Activated T-cell treated with anti-CD3 and anti-CD28 coated beads, Interleukin-2, amount 50 U/mL, for 72 hours (primary cell): ENCODE results near the gene CHN1. TPM values are rescaled to one million over a fixed set of nuclear protein-coding genes. Genes with fewer than 3 reads are reported as not detected.

Experiments used
- ATAC-seq, 2 donors: fragments of 150-1000 bp; cut with Tn5 transposase; replicated peaks in 1 of 2; 2 replicates each; pipeline ENCODE4 v1.10.0; 2021; ENCODE audit warnings: moderate library complexity in 2 of 2, mild to moderate bottlenecking in 1 of 2
- DNase-seq, 2 donors: peaks; one replicate each; pipeline ENCODE4 v3.0.0; 2021 to 2022; ENCODE audit warnings: mixed read lengths in 1 of 2
- H3K27ac Mint-ChIP-seq: one replicate; pipeline ENCODE4 v1.8.0; 2022; ENCODE audit warnings: mild to moderate bottlenecking, moderate library complexity, mixed read lengths
- H3K27me3 Mint-ChIP-seq: one replicate; pipeline ENCODE4 v1.8.0; 2022; ENCODE audit warnings: low read depth, mixed read lengths
- H3K36me3 Mint-ChIP-seq, 2 donors: one replicate each; pipeline ENCODE4 v1.8.0; 2022; ENCODE audit warnings: mixed read lengths in 2 of 2, mild to moderate bottlenecking in 1 of 2; ENCODE audit not compliant: insufficient read depth in 2 of 2
- H3K4me1 Mint-ChIP-seq: one replicate; pipeline ENCODE4 v1.8.0; 2022; ENCODE audit warnings: low read depth, mixed read lengths
- H3K4me3 Mint-ChIP-seq, 2 donors: one replicate each; pipeline ENCODE4 v1.8.0; 2022; ENCODE audit warnings: mild to moderate bottlenecking in 2 of 2, mixed read lengths in 2 of 2, moderate library complexity in 2 of 2
- H3K9me3 Mint-ChIP-seq, 2 donors: one replicate each; pipeline ENCODE4 v1.8.0; 2022; ENCODE audit warnings: mixed read lengths in 2 of 2
- total RNA-seq, 2 donors: library from RNA; stranded (reverse); gene quantifications; one replicate each; pipeline ENCODE4 v1.2.3, GENCODE V29; 2022

The CHN1 gene
- total RNA-seq, 2 donors from 2014 or later, result 5.1 to 5.3 TPM

DNA sequence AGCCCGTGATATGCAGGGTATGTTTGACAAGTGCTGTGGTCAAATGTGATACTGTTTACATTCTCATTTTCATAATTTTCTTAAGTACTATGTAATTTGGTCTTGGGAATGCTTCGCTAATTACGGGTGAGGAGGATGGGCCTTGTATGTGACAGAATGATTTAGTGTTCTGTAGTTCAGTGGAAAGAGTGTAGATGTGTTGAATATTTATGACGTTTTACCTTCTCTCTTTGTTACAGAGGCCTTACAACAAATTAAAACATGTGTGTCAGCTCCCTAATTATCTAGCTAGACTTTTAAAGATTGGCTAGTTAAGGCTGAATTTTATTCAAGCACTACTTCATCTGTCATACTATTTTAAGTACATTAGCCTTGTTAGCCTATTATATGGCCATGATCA lies 230.3 kb downstream of the CHN1 start:
- no peaks in the 10 kb centered on the region for H3K36me3 Mint-ChIP-seq
- no peak overlapping the region for H3K27ac Mint-ChIP-seq
- ATAC-seq (no peak), DNase-seq (no peak)
- peaks cover 48% of the 10 kb centered on the region for H3K4me1 Mint-ChIP-seq
- H3K4me3 Mint-ChIP-seq, result no peak overlapping the region
- no peaks in the 10 kb centered on the region for H3K9me3 Mint-ChIP-seq
- no peaks in the 10 kb centered on the region for H3K27me3 Mint-ChIP-seq

DNA sequence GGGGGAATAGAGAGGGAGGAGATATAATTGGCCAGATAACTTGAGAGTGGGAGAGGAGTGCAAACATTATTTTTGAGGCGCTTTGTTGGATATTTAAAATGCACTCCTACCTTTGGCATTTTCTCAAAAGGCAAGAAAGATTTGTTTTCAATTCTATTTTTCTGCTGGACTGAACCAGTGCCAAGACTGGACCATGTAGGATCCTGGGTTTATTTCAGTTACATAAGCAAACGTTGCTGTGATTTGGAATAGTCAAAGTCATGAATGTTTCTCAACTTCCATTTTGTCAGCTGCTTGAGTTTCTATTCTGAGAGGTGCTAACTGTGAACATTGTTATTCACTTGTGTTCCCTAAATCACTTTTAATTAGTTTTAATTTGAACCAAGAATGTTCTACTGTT lies 232.0 kb downstream of the CHN1 start:
- no peak for DNase-seq
- Mint-ChIP-seq H3K4me3 (no peak overlapping the region), H3K27ac (no peak overlapping the region), H3K9me3 (no peaks in the 10 kb centered on the region), H3K4me1 (peaks cover 32% of the 10 kb centered on the region), H3K27me3 (no peaks in the 10 kb centered on the region), H3K36me3 (no peaks in the 10 kb centered on the region)
- ATAC-seq, result no peak

GRCh38 chr2:174772472-174772801 lies 232.7 kb downstream of the CHN1 start:
- Mint-ChIP-seq H3K4me3 (no peak overlapping the region), H3K36me3 (no peaks in the 10 kb centered on the region), H3K4me1 (peaks cover 24% of the 10 kb centered on the region), H3K9me3 (no peaks in the 10 kb centered on the region), H3K27ac (no peak overlapping the region), H3K27me3 (no peaks in the 10 kb centered on the region)
- ATAC-seq (no peak), DNase-seq (no peak)

- peak; percentile 62 to 66 for DNase-seq
- Mint-ChIP-seq H3K4me3 (no peak overlapping the region), H3K9me3 (no peaks in the 10 kb centered on the region), H3K27me3 (no peaks in the 10 kb centered on the region), H3K27ac (no peak overlapping the region), H3K4me1 (peaks cover 18% of the 10 kb centered on the region), H3K36me3 (no peaks in the 10 kb centered on the region)
- ATAC-seq, result peak; percentile 86 to 91
Measured at GRCh38 chr2:174771631-174772471, 233.3 kb downstream of the CHN1 start.

GRCh38 chr2:174771136-174771535 lies 234.0 kb downstream of the CHN1 start:
- no peak overlapping the region for H3K27ac Mint-ChIP-seq
- no peaks in the 10 kb centered on the region for H3K36me3 Mint-ChIP-seq
- DNase-seq (no peak), ATAC-seq (peak; percentile 12 to 15)
- H3K27me3 Mint-ChIP-seq, result no peaks in the 10 kb centered on the region
- no peak overlapping the region for H3K4me3 Mint-ChIP-seq
- H3K9me3 Mint-ChIP-seq, result no peaks in the 10 kb centered on the region
- H3K4me1 Mint-ChIP-seq, result peaks cover 11% of the 10 kb centered on the region

- H3K4me3 Mint-ChIP-seq, result no peak overlapping the region
- peaks cover 7% of the 10 kb centered on the region for H3K4me1 Mint-ChIP-seq
Measured at GRCh38 chr2:174768557-174768956, 236.6 kb downstream of the CHN1 start.

DNA sequence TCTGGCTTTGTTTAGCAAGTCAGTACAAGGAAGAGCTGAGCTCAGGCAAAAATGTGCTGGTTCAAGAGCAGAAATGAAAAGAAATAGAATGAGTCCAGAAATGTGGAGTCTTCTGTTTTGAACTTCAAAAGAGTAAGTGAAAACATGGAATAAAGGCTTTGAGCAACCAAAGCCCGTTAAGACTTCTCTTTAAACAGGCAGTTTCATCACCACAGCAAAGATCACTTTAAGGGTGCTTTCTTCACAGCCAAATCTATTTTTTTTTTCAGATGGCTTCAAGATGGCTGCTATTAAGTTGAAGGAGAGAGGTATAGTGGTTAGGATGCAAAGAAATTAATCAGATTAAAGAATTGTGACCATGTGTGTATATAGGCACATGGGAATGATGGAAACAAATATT lies 238.9 kb downstream of the CHN1 start:
- no peaks in the 10 kb centered on the region for H3K36me3 Mint-ChIP-seq
- no peak overlapping the region for H3K27ac Mint-ChIP-seq
- H3K27me3 Mint-ChIP-seq, result no peaks in the 10 kb centered on the region
- H3K4me3 Mint-ChIP-seq, result no peak overlapping the region
- no peaks in the 10 kb centered on the region for H3K9me3 Mint-ChIP-seq
- peaks cover 9% of the 10 kb centered on the region for H3K4me1 Mint-ChIP-seq
- ATAC-seq, result no peak
- DNase-seq, result no peak

More at GRCh38 chr2:174768557-174768956, 236.6 kb downstream of the CHN1 start:
- H3K9me3 Mint-ChIP-seq, result no peaks in the 10 kb centered on the region
- DNase-seq, result no peak
- no peaks in the 10 kb centered on the region for H3K27me3 Mint-ChIP-seq
- no peak overlapping the region for H3K27ac Mint-ChIP-seq
- H3K36me3 Mint-ChIP-seq, result no peaks in the 10 kb centered on the region
- no peak for ATAC-seq

- H3K36me3 Mint-ChIP-seq, result no peaks in the 10 kb centered on the region
- H3K27me3 Mint-ChIP-seq, result no peaks in the 10 kb centered on the region
- ATAC-seq (no peak), DNase-seq (no peak)
- H3K27ac Mint-ChIP-seq, result no peak overlapping the region
- peaks cover 9% of the 10 kb centered on the region for H3K4me1 Mint-ChIP-seq
- H3K9me3 Mint-ChIP-seq, result no peaks in the 10 kb centered on the region
- H3K4me3 Mint-ChIP-seq, result no peak overlapping the region
Measured at GRCh38 chr2:174765576-174765975, 239.6 kb downstream of the CHN1 start.

GRCh38 chr2:174764280-174765255 lies 240.6 kb downstream of the CHN1 start, which contains the start of gene CHRNA1:
CHRNA1 (minus strand) TSS chr2:174764472; CDS start chr2:174764394, 78 bp downstream.
- no peak within 1 kb of the TSS for H3K27ac Mint-ChIP-seq
- H3K9me3 Mint-ChIP-seq, result no peaks in the 10 kb centered on the region
- DNase-seq (no peak), ATAC-seq (no peak)
- peaks cover 9% of the 10 kb centered on the region for H3K4me1 Mint-ChIP-seq
- no peak within 1 kb of the TSS for H3K4me3 Mint-ChIP-seq
- H3K27me3 Mint-ChIP-seq, result no peaks in the 10 kb centered on the region
- no peaks in the 10 kb centered on the region for H3K36me3 Mint-ChIP-seq

DNA sequence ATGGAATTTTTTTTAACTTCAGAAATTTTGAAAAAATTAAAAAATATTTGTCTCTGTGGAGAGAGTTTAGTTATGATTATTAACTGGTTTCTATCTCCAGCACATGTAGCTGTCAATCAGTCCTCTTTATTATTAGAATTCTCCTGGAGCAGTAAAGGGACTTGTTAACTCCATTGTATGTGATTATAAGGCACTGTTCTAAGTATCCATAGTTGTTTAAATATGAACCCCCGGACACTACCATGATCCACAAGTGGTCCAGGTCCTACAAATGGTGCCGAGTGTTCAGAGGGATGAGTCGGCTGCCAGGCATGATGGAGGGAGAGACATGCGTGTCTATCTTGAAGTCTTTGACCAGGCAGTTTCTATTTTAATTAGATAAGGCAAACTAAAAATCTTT lies 241.4 kb downstream of the CHN1 start:
- Mint-ChIP-seq H3K4me1 (peaks cover 9% of the 10 kb centered on the region), H3K27me3 (no peaks in the 10 kb centered on the region), H3K4me3 (no peak overlapping the region), H3K27ac (no peak overlapping the region), H3K36me3 (no peaks in the 10 kb centered on the region), H3K9me3 (no peaks in the 10 kb centered on the region)
- ATAC-seq (no peak), DNase-seq (no peak)

DNA sequence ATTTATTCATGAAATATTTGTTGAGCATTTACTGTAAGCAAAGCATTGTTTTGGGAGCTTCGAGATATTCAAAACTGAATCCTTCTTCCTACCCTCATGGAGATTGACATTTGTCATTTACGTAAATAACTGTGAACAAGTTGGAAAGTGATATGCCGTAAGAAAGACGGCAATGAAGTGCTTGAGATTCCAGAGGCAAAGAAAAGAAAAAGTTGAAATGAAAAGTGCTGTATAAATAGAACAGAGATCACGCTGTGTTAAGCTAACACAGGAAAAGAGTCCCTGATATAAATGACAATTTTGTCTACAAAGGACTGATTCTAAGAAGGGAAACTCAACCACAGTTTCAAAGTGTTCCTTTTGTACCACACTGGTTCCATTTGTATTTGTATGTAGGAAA lies 242.7 kb downstream of the CHN1 start:
- no peaks in the 10 kb centered on the region for H3K9me3 Mint-ChIP-seq
- H3K27me3 Mint-ChIP-seq, result no peaks in the 10 kb centered on the region
- H3K4me3 Mint-ChIP-seq, result no peak overlapping the region
- ATAC-seq (no peak), DNase-seq (no peak)
- no peaks in the 10 kb centered on the region for H3K36me3 Mint-ChIP-seq
- H3K4me1 Mint-ChIP-seq, result peaks cover 9% of the 10 kb centered on the region
- no peak overlapping the region for H3K27ac Mint-ChIP-seq

- DNase-seq, result no peak
- no peaks in the 10 kb centered on the region for H3K36me3 Mint-ChIP-seq
- no peaks in the 10 kb centered on the region for H3K27me3 Mint-ChIP-seq
- no peaks in the 10 kb centered on the region for H3K9me3 Mint-ChIP-seq
- no peak overlapping the region for H3K27ac Mint-ChIP-seq
- no peak overlapping the region for H3K4me3 Mint-ChIP-seq
- H3K4me1 Mint-ChIP-seq, result peaks cover 9% of the 10 kb centered on the region
- no peak for ATAC-seq
Measured at GRCh38 chr2:174761837-174762236, 243.3 kb downstream of the CHN1 start.

GRCh38 chr2:174760845-174761473 lies 244.2 kb downstream of the CHN1 start:
- H3K4me1 Mint-ChIP-seq, result peaks cover 9% of the 10 kb centered on the region
- H3K9me3 Mint-ChIP-seq, result no peaks in the 10 kb centered on the region
- ATAC-seq (no peak), DNase-seq (no peak)
- no peak overlapping the region for H3K4me3 Mint-ChIP-seq
- no peaks in the 10 kb centered on the region for H3K27me3 Mint-ChIP-seq
- no peaks in the 10 kb centered on the region for H3K36me3 Mint-ChIP-seq
- H3K27ac Mint-ChIP-seq, result no peak overlapping the region
